GM12891 (cell line): ENCODE measurements around the gene SCN8A. TPM values are rescaled to one million over a fixed set of nuclear protein-coding genes. Genes with fewer than 3 reads are reported as not detected.
A peak's percentile ranks its signal among the peaks of the same experiment; 100 is the strongest.
"Not testable (repeated sequence)": the region's sequence is repeated elsewhere in the genome, so short reads cannot be mapped to it uniquely, and the experiment has no call there.

Experiments used
- DNase-seq: peaks from one replicate; pipeline ENCODE4 v3.0.0; 2011; ENCODE audit warnings: low spot score; ENCODE audit not compliant: insufficient read length
- FAIRE-seq: peaks from 2 replicates; lab custom pipeline; 2011; peaks lifted over from hg19 to GRCh38; lab: Jason Lieb, UNC
- PAX5 ChIP-seq: IDR thresholded peaks from 2 replicates; pipeline ENCODE4 v1.6.1; 2011; ENCODE audit warnings: low read length, moderate library complexity, mild to moderate bottlenecking; ENCODE audit not compliant: insufficient read depth, severe bottlenecking
- POLR2A ChIP-seq: IDR thresholded peaks from 2 replicates; pipeline ENCODE4 v1.6.1; 2011; ENCODE audit warnings: low read depth, low read length, control low read depth
- POLR2AphosphoS5 ChIP-seq: IDR thresholded peaks from 2 replicates; pipeline ENCODE4 v1.6.1; 2011; ENCODE audit warnings: low read depth, low read length, control low read depth
- POU2F2 ChIP-seq: IDR thresholded peaks from 2 replicates; pipeline ENCODE4 v1.6.1; 2011; ENCODE audit warnings: low read depth, mild to moderate bottlenecking, control low read depth, low read length, moderate library complexity
- SPI1 ChIP-seq: IDR thresholded peaks from 2 replicates; pipeline ENCODE4 v1.6.1; 2011; ENCODE audit warnings: low read depth, low read length, control low read depth
- TAF1 ChIP-seq: IDR thresholded peaks from 2 replicates; pipeline ENCODE4 v1.6.1; 2011; ENCODE audit warnings: low read depth, low read length, control low read depth
- polyA plus RNA-seq: library from polyadenylated mRNA; unstranded; fragments of >200 nt; gene quantifications from one replicate; pipeline ENCODE4 v1.2.1, GENCODE V29; 2012; ENCODE audit warnings: low read depth, missing spikeins, inconsistent platforms; ENCODE audit not compliant: missing spikeins

SCN8A gene
- 0.10 TPM for polyA plus RNA-seq

GRCh38 chr12:51591016-51591901 is at the start of gene SCN8A:
Gene SCN8A (plus strand): TSS chr12:51591233. CDS start chr12:51662818, 71,585 bp downstream.
- no peak for FAIRE-seq
- peak; percentile 49 for DNase-seq
- no peak for TF ChIP-seq SPI1
- TF ChIP-seq PAX5 = no peak
- no peak for TF ChIP-seq POLR2AphosphoS5

DNA sequence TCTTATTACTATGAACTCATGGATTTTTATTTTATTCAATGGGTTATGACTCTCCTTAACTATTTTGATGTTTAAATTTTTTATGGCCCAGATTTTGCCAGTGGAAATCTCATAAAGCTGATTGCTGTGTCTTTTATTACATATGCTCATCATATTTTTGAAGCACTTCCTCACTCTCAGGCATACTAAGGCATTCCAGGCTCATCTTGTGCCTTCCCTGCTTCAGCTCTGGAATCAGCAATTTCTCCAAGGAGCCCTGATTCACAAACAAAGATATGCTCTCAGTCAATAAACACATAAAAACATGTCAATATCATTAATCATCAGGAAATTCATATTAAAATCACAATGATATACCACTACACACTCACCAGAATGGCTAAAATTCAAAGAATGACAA is 44.9 kb upstream of the SCN8A start:
- DNase-seq (no peak), FAIRE-seq (no peak)
- TF ChIP-seq POU2F2 (no peak), SPI1 (no peak)

DNA sequence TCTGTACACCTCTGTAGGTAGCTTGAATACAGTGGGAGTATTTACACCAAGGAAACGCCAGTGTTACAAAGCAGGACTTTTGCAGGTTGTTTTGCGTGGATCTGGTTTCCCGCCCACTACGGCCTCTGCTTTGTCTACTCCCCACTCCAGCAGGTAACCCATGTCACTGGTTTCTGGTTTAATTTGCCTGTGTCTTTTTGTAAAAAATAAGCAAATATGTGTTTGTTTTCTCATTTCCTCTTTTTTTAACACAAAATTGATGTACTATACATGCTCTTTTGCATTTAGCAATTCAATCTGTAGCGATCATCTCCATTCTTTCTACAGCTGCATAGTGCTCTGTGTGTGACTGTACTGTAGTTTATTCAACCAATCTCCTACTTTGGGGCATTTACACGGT is 43.4 kb upstream of the SCN8A start:
- TF ChIP-seq POLR2A = no peak
- TF ChIP-seq SPI1 = peak; percentile 76
- DNase-seq (no peak), FAIRE-seq (peak; percentile 56)

DNA sequence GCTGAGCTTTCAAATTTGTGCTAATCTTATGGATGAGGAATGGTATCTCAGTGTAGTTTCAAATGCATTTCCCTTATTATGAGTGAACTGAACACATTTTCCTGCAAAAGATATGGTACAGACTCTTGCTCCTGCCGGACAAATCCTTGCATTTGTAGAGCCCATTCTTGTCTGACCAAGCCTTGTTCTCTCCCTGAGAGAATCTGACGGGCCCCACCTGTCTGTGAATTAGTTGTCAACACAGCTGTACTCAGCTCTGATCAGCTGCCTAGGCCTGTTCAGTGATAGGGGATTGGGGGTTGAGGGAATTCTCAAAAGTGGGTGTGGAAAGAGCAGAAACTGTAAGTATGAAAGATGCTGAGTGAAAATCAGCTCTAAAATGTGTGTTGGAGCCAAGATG is 42.8 kb upstream of the SCN8A start:
- FAIRE-seq (no peak), DNase-seq (no peak)

GRCh38 chr12:51549637-51550036 is 41.4 kb upstream of the SCN8A start:
- no peak for TF ChIP-seq PAX5
- TF ChIP-seq POLR2AphosphoS5 = no peak
- TF ChIP-seq POLR2A = no peak
- no peak for TF ChIP-seq TAF1
- no peak for TF ChIP-seq SPI1
- no peak for TF ChIP-seq POU2F2
- DNase-seq (no peak), FAIRE-seq (no peak)

More for the DNA sequence above, 42.8 kb upstream of the SCN8A start:
- TF ChIP-seq POLR2A (no peak), POU2F2 (no peak), PAX5 (no peak), SPI1 (no peak), TAF1 (no peak), POLR2AphosphoS5 (no peak)

DNA sequence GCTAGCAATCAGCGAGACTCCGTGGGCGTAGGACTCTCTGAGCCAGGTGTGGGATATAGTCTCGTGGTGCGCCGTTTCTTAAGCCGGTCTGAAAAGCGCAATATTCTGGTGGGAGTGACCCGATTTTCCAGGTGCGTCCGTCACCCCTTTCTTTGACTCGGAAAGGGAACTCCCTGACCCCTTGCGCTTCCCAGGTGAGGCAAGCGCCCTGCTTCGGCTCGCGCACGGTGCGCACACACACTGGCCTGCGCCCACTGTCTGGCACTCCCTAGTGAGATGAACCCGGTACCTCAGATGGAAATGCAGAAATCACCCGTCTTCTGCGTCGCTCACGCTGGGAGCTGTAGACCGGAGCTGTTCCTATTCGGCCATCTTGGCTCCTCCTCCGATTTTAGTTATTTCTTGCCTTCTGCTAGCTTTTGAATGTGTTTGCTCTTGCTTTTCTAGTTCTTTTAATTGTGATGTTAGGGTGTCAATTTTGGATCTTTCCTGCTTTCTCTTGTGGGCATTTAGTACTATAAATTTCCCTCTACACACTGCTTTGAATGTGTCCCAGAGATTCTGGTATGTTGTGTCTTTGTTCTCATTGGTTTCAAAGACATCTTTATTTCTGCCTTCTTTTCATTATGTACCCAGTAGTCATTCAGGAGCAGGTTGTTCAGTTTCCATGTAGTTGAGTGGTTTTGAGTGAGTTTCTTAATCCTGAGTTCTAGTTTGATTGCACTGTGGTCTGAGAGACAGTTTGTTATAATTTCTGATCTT is 22.6 kb upstream of the SCN8A start:
- not testable (repeated sequence) for FAIRE-seq, DNase-seq

GRCh38 chr12:51579321-51579850 is 11.6 kb upstream of the SCN8A start:
- FAIRE-seq = no peak
- no peak for DNase-seq
- TF ChIP-seq POLR2AphosphoS5 = no peak
- no peak for TF ChIP-seq PAX5
- TF ChIP-seq SPI1 = no peak
- TF ChIP-seq POU2F2 = no peak
- no peak for TF ChIP-seq TAF1
- TF ChIP-seq POLR2A = no peak

- FAIRE-seq (no peak), DNase-seq (no peak)
- no peak for TF ChIP-seq TAF1
- no peak for TF ChIP-seq POLR2AphosphoS5
- TF ChIP-seq PAX5 = no peak
- no peak for TF ChIP-seq POLR2A
- TF ChIP-seq POU2F2 = no peak
- TF ChIP-seq SPI1 = no peak
These were observed 2.0 kb upstream of the SCN8A start for GRCh38 chr12:51589060-51589459.

GRCh38 chr12:51589557-51590176 is 1.4 kb upstream of the SCN8A start:
- FAIRE-seq (no peak), DNase-seq (no peak)
- TF ChIP-seq TAF1 (no peak), POU2F2 (no peak), POLR2AphosphoS5 (no peak), PAX5 (no peak), SPI1 (no peak), POLR2A (no peak)
